Inflammatory macrophage treated with lipopolysaccharide for 1 hour (primary cell): Measurements from ENCODE around the gene MAN2B2.
A peak's percentile ranks its signal among the peaks of the same experiment; 100 is the strongest.

ENCODE experiments used
- DNase-seq, 2 donors: peaks; one replicate each; pipeline ENCODE4 v3.0.0-alpha.2; 2020 to 2022

MAN2B2 gene

GRCh38 chr4:6574747-6575502, at the start of gene MAN2B2:
TSS of gene MAN2B2 (plus strand) at chr4:6575189. CDS start at chr4:6575211, 22 bp downstream.
- DNase-seq: peak; percentile 70 to 79

GRCh38 chr4:6525474-6525873, 49.5 kb upstream of the MAN2B2 start:
- DNase-seq: no peak

- no peak for DNase-seq
Measured at GRCh38 chr4:6526156-6526555, 48.8 kb upstream of the MAN2B2 start.

GRCh38 chr4:6526671-6527091, 48.3 kb upstream of the MAN2B2 start:
- no peak for DNase-seq

GRCh38 chr4:6527259-6527658, 47.7 kb upstream of the MAN2B2 start:
- DNase-seq: no peak

- DNase-seq: no peak
Measured at GRCh38 chr4:6527683-6528595, 47.0 kb upstream of the MAN2B2 start.

- DNase-seq: no peak
Measured at GRCh38 chr4:6529021-6529420, 46.0 kb upstream of the MAN2B2 start.

- DNase-seq: no peak
Measured at GRCh38 chr4:6530301-6530700, 44.7 kb upstream of the MAN2B2 start.

GRCh38 chr4:6530964-6531363, 44.0 kb upstream of the MAN2B2 start:
- DNase-seq: no peak

- DNase-seq: no peak
Measured at GRCh38 chr4:6532102-6532501, 42.9 kb upstream of the MAN2B2 start.

- no peak for DNase-seq
Measured at GRCh38 chr4:6532658-6533057, 42.3 kb upstream of the MAN2B2 start.

- no peak for DNase-seq
Measured at GRCh38 chr4:6534050-6534449, 40.9 kb upstream of the MAN2B2 start.

- DNase-seq: no peak
Measured at GRCh38 chr4:6534618-6535328, 40.2 kb upstream of the MAN2B2 start.

GRCh38 chr4:6535329-6535692, 39.7 kb upstream of the MAN2B2 start:
- DNase-seq: no peak

GRCh38 chr4:6535706-6536105, 39.3 kb upstream of the MAN2B2 start:
- DNase-seq: no peak

- no peak for DNase-seq
Measured at GRCh38 chr4:6538111-6538510, 36.9 kb upstream of the MAN2B2 start.

- no peak for DNase-seq
Measured at GRCh38 chr4:6538575-6538974, 36.4 kb upstream of the MAN2B2 start.

- DNase-seq: no peak
Measured at GRCh38 chr4:6539009-6539764, 35.8 kb upstream of the MAN2B2 start.

- DNase-seq: no peak
Measured at GRCh38 chr4:6540879-6541278, 34.1 kb upstream of the MAN2B2 start.

- no peak for DNase-seq
Measured at GRCh38 chr4:6541789-6542188, 33.2 kb upstream of the MAN2B2 start.

GRCh38 chr4:6542951-6543350, 32.0 kb upstream of the MAN2B2 start:
- no peak for DNase-seq

GRCh38 chr4:6546091-6546490, 28.9 kb upstream of the MAN2B2 start:
- no peak for DNase-seq
